GM12878 (cell line): Measurements from ENCODE around the gene ADK. TPM values are rescaled to one million over a fixed set of nuclear protein-coding genes. Genes with fewer than 3 reads are reported as not detected.

ENCODE experiments used
- ATAC-seq: fragments of 200-7000 bp; cut with Tn5 transposase; 3 replicates; pipeline ENCODE4 v1.9.1; 2020; ENCODE audit warnings: mild to moderate bottlenecking, moderate library complexity
- BruUV-seq: library from RNA; stranded (reverse); fragments of 400-500 nt; replicated peaks from 2 replicates; lab custom pipeline; 2021; lab: Mats Ljungman, UMichigan
- CTCF ChIA-PET: fragments of 300-600 bp; sonication (Branson Sonifier 250); formaldehyde crosslinking; extraction: SDS; loops from one replicate; lab custom pipeline; 2021; ENCODE audit warnings: inconsistent platforms; lab: Yijun Ruan, JAX
- POLR2A ChIA-PET: fragments of 350-600 bp; formaldehyde crosslinking; extraction: SDS; loops from one replicate; lab custom pipeline; 2021; ENCODE audit warnings: inconsistent platforms; lab: Charles Lee
- RAD21 ChIA-PET: fragments of 300-600 bp; sonication (Branson Sonifier 250); formaldehyde crosslinking; loops from one replicate; lab custom pipeline; 2023; ENCODE audit warnings: antibody characterized with exemption; ENCODE audit not compliant: unreplicated experiment; lab: Charles Lee
- SMC1A ChIA-PET: fragments of 300-600 bp; sonication (Branson Sonifier 250); formaldehyde crosslinking; loops from one replicate; lab custom pipeline; 2023; ENCODE audit not compliant: unreplicated experiment, uncharacterized antibody; lab: Charles Lee
- DNase-seq: peaks from one replicate; pipeline ENCODE4 v3.0.0-alpha.2; 2011; ENCODE audit warnings: low read depth, low spot score
- FAIRE-seq: peaks from 3 replicates; lab custom pipeline; 2011; peaks lifted over from hg19 to GRCh38; lab: Jason Lieb, UNC
- H2AFZ ChIP-seq: 2 replicates; pipeline ENCODE4 v1.6.0; 2011; ENCODE audit warnings: low read depth, low read length, control low read depth; ENCODE audit not compliant: control insufficient read depth
- H3K27ac ChIP-seq: 2 replicates; pipeline ENCODE4 v1.5.1; 2011; ENCODE audit warnings: control low read depth; ENCODE audit not compliant: control insufficient read depth, insufficient read depth
- H3K27me3 ChIP-seq, 2 experiments: replicated peaks in 1 of 2; 2 replicates each; pipeline versions ENCODE4 v1.6.0 to v1.6.1; 2011; ENCODE audit warnings: low read length in 1 of 2; ENCODE audit not compliant: control insufficient read depth in 2 of 2, insufficient read depth in 2 of 2
- H3K36me3 ChIP-seq, 2 experiments: 2 replicates each; pipeline ENCODE4 v1.5.1; 2011; ENCODE audit warnings: low read length in 1 of 2; ENCODE audit not compliant: control insufficient read depth in 2 of 2, insufficient read depth in 2 of 2
- H3K4me1 ChIP-seq: 2 replicates; pipeline ENCODE4 v1.6.1; 2011; ENCODE audit warnings: mild to moderate bottlenecking, low read length, moderate library complexity, mixed read lengths; ENCODE audit not compliant: control insufficient read depth, insufficient read depth
- H3K4me2 ChIP-seq: 2 replicates; pipeline ENCODE4 v1.6.0; 2011; ENCODE audit warnings: control low read depth; ENCODE audit not compliant: control insufficient read depth, insufficient read depth
- H3K4me3 ChIP-seq: fragments of 200-600 bp; sonication (generic); 2 replicates; pipeline ENCODE4 v1.5.1; 2016
- H3K79me2 ChIP-seq: 2 replicates; pipeline ENCODE4 v1.6.0; 2011; ENCODE audit warnings: low read length; ENCODE audit not compliant: control insufficient read depth, insufficient read depth
- H3K9ac ChIP-seq: 2 replicates; pipeline ENCODE4 v1.8.0; 2011; ENCODE audit warnings: low read length, control low read depth, mixed read lengths; ENCODE audit not compliant: control insufficient read depth, insufficient read depth
- H3K9me3 ChIP-seq: replicated peaks from 3 replicates; pipeline ENCODE4 v1.5.1; 2011; ENCODE audit warnings: mild to moderate bottlenecking, low read length; ENCODE audit not compliant: control insufficient read depth, insufficient read depth
- H4K20me1 ChIP-seq: 2 replicates; pipeline ENCODE4 v1.6.0; 2011; ENCODE audit not compliant: control insufficient read depth, insufficient read depth
- BMI1 ChIP-seq: fragments of 450-650 bp; IDR thresholded peaks from 2 replicates; pipeline ENCODE4 v1.6.1; 2016; ENCODE audit warnings: mild to moderate bottlenecking, moderate library complexity, borderline replicate concordance
- BRCA1 ChIP-seq: IDR thresholded peaks from 2 replicates; pipeline ENCODE4 v1.6.1; 2011; ENCODE audit warnings: low read depth, low read length, improper control_type of control experiment
- HCFC1 ChIP-seq: fragments of 150-350 bp; IDR thresholded peaks from 2 replicates; pipeline ENCODE4 v1.6.1; 2014; ENCODE audit warnings: low read length
- HDAC2 ChIP-seq: fragments of 200-600 bp; sonication (generic); IDR thresholded peaks from 2 replicates; pipeline ENCODE4 v1.6.1; 2017
- HDGF ChIP-seq: fragments of 450-650 bp; IDR thresholded peaks from 2 replicates; pipeline ENCODE4 v1.6.1; 2016; ENCODE audit warnings: antibody characterized with exemption
- IKZF1 ChIP-seq: fragments of 450-650 bp; conservative IDR thresholded peaks from 2 replicates; pipeline ENCODE4 v1.6.1; 2017; ENCODE audit warnings: antibody characterized with exemption, mild to moderate bottlenecking
- MTA3 ChIP-seq: IDR thresholded peaks from 2 replicates; pipeline ENCODE4 v1.6.1; 2012; ENCODE audit warnings: low read length, inconsistent platforms, borderline replicate concordance
- NR2C1 ChIP-seq: fragments of 450-650 bp; IDR thresholded peaks from 2 replicates; pipeline ENCODE4 v1.6.1; 2017; ENCODE audit warnings: antibody characterized with exemption, mild to moderate bottlenecking, moderate library complexity
- PAX8 ChIP-seq: fragments of 450-650 bp; IDR thresholded peaks from 2 replicates; pipeline ENCODE4 v1.6.1; 2017; ENCODE audit warnings: mild to moderate bottlenecking, moderate library complexity
- RAD21 ChIP-seq: IDR thresholded peaks from 2 replicates; pipeline ENCODE4 v1.6.1; 2011; ENCODE audit warnings: mild to moderate bottlenecking, low read depth, low read length, moderate library complexity; ENCODE audit not compliant: insufficient read depth
- SMARCA5 ChIP-seq: fragments of 450-650 bp; IDR thresholded peaks from 2 replicates; pipeline ENCODE4 v1.6.1; 2017; ENCODE audit warnings: mild to moderate bottlenecking
- TBL1XR1 ChIP-seq: IDR thresholded peaks from 2 replicates; pipeline ENCODE4 v1.6.1; 2012; ENCODE audit warnings: low read depth, low read length, improper control_type of control experiment
- TCF3 ChIP-seq: IDR thresholded peaks from 2 replicates; pipeline ENCODE4 v1.6.1; 2012; ENCODE audit warnings: low read depth, mild to moderate bottlenecking, low read length, borderline replicate concordance; ENCODE audit not compliant: insufficient read depth
- YBX1 ChIP-seq: fragments of 450-650 bp; IDR thresholded peaks from 2 replicates; pipeline ENCODE4 v1.6.1; 2016; ENCODE audit warnings: antibody characterized with exemption
- ZNF217 ChIP-seq: fragments of 450-650 bp; IDR thresholded peaks from 2 replicates; pipeline ENCODE4 v1.6.1; 2017; ENCODE audit warnings: antibody characterized with exemption, mild to moderate bottlenecking
- WGBS: methylation state at CpG from one replicate; pipeline ENCODE4 v1.1.6; 2016; ENCODE audit warnings: low lambda C conversion rate; ENCODE audit not compliant: insufficient replicate concordance, insufficient coverage; ENCODE audit errors: missing lambda C conversion rate; 5-methylcytosine and 5-hydroxymethylcytosine counted together
- in situ Hi-C: fragments of 300-500 bp; cut with MboI; formaldehyde crosslinking; loops from 9 replicates; pipeline ENCODE4 v1.14.3; 2018; ENCODE audit warnings: mixed read lengths
- intact Hi-C: fragments of 100-400 bp; cut with micrococcal nuclease; formaldehyde crosslinking; loops from one replicate; pipeline ENCODE4 v1.14.2; 2022; ENCODE audit not compliant: unreplicated experiment
- polyA plus RNA-seq, 11 experiments: library from polyadenylated mRNA; depleted of rRNA in 4 of 11; unstranded in 6 of 11; stranded (reverse) in 5 of 11; fragments of >200 nt; fragmentation: Nextera tagmentation in 4 of 11; fragmentation: Illumina TruSeq in 1 of 11; extraction: Ambion mirVana in 4 of 11; extraction: Trizol in 1 of 11; gene quantifications; 1 replicate in 1 of 11; 2 replicates in 10 of 11; pipeline versions ENCODE4 v1.2.1 to v1.2.3, GENCODE V29; 2011 to 2016; ENCODE audit warnings: inconsistent platforms in 2 of 11, missing spikeins in 2 of 11, low read depth in 1 of 11
- total RNA-seq, 4 experiments: library from RNA; depleted of rRNA in 3 of 4; stranded (reverse); fragments of >200 nt in 3 of 4; fragmentation: Illumina TruSeq in 1 of 4; extraction: Trizol in 1 of 4; gene quantifications; 2 replicates each; pipeline versions ENCODE4 v1.2.1 to v1.2.3, GENCODE V29; 2013 to 2021
- TF ChIP-seq, protein P1 (sequence below): IDR thresholded peaks from 2 replicates; pipeline ENCODE4 v1.6.1; 2012; ENCODE audit warnings: mild to moderate bottlenecking, low read depth, low read length
- TF ChIP-seq, protein P2 (sequence below): IDR thresholded peaks from 2 replicates; pipeline ENCODE4 v1.6.1; 2011; ENCODE audit warnings: low read depth, mild to moderate bottlenecking, low read length, moderate library complexity, borderline replicate concordance; ENCODE audit errors: extremely low read depth

The ADK gene
- total and polyA plus RNA-seq, 10 of the 15 experiments (the other 5 are each of a cell fraction or from before 2014, with no cell fraction given): 42.0 to 151 (median 81.6) TPM

DNA sequence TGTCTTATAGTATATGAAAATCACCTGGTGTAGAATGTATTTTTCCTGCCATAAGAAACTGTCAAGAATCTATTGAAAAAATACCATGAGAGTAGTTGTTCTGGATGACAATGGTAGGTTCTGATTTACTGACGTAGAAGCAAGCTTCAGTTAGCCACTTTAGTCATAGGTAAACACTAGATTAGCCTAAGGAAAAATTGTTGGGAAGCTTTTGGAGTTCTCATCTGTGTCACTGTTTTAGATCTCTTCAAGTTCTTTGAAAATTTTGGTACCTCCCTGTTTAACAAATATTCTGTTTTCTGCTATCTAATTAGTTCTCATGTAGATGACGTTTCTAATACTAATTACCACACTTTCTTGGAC is 131.8 kb downstream of the ADK start:
- ChIA-PET CTCF (interaction anchor here (0.5 to 0.6 kb wide), 3 partner anchors 395 to 928 kb away, joined by 3 read pairs; partner anchors contain the start of gene VDAC2), SMC1A (interaction anchor here (0.7 to 1.0 kb wide), 2 partner anchors 15 to 278 kb away, joined by 3 read pairs; no protein-coding TSS in a partner anchor), POLR2A (interaction anchor here (0.7 kb wide), 1 partner anchor 17 kb away, joined by 3 read pairs; no protein-coding TSS in a partner anchor), RAD21 (no interaction called here)
- WGBS: 96% methylated on average over 2 of the region's 2 CpGs
- no peaks in the 10 kb centered on the region; a peak in 1 of 4 replicates for H3K36me3 ChIP-seq
- in situ Hi-C loops: no loop called here
- no peak overlapping the region for H2AFZ ChIP-seq
- intact Hi-C loops: no loop called here
- no peak overlapping the region for H3K27ac ChIP-seq
- H3K9me3 ChIP-seq: peaks cover 9% of the 10 kb centered on the region
- H3K4me3 ChIP-seq: no peak overlapping the region
- DNase-seq: no peak
- no peak overlapping the region for H3K4me2 ChIP-seq
- no peak for FAIRE-seq
- TF ChIP-seq PAX8 (no peak), IKZF1 (no peak), HDGF (no peak), ZNF217 (no peak), HCFC1 (no peak), TBL1XR1 (no peak), SMARCA5 (no peak), BMI1 (no peak)
- H3K4me1 ChIP-seq: no peaks in the 10 kb centered on the region
- H4K20me1 ChIP-seq: no peaks in the 10 kb centered on the region
- H3K79me2 ChIP-seq: no peaks in the 10 kb centered on the region
- H3K27me3 ChIP-seq: no peaks in the 10 kb centered on the region
- no TSS peak for BruUV-seq
- no peak overlapping the region for H3K9ac ChIP-seq
- ATAC-seq: no peak

DNA sequence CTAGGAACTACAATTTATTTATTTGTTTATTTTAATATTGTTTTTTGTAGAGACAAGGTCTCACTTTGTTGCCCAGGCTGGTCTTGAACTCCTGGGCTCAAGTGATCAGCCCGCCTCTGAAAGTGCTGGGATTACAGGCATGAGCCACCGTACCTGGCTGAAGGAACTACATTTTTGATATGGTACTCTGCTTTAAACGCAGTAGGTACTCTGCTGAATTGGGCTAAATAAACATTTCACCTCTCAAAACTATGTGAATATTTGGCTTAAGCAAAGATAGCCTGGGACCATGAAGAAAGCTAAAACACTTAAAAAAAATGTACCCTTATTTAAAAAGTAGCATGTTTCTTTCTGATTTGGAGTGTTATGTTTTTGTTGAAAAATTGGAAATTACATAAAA is 138.2 kb downstream of the ADK start:
- H3K27ac ChIP-seq: no peak overlapping the region
- no peaks in the 10 kb centered on the region for H3K4me1 ChIP-seq
- no peaks in the 10 kb centered on the region for H4K20me1 ChIP-seq
- H3K4me3 ChIP-seq: no peak overlapping the region
- in situ Hi-C loops: no loop called here
- no peak overlapping the region for H3K4me2 ChIP-seq
- CTCF ChIA-PET: interaction anchor here (0.6 to 1.1 kb wide), 2 partner anchors 8 to 331 kb away, joined by 3 to 4 read pairs; no protein-coding TSS in a partner anchor
- peaks cover 9% of the 10 kb centered on the region; the same call in 2 of the 3 replicates for H3K9me3 ChIP-seq
- no TSS peak for BruUV-seq
- H3K79me2 ChIP-seq: no peaks in the 10 kb centered on the region; the same call in 1 of the 2 replicates
- FAIRE-seq: no peak
- no peak for ATAC-seq
- POLR2A ChIA-PET: interaction anchor here (0.7 kb wide), 1 partner anchor 115 kb away, joined by 3 read pairs; no protein-coding TSS in a partner anchor
- H3K9ac ChIP-seq: no peak overlapping the region
- H3K36me3 ChIP-seq: no peaks in the 10 kb centered on the region; a peak in 1 of 4 replicates
- H3K27me3 ChIP-seq: no peaks in the 10 kb centered on the region
- 98% methylated on average over 3 of the region's 3 CpGs for WGBS
- intact Hi-C loops: no loop called here
- no peak overlapping the region for H2AFZ ChIP-seq
- SMC1A ChIA-PET: interaction anchor here (1.4 to 2.9 kb wide), 2 partner anchors 11 to 45 kb away, joined by 4 to 12 read pairs; no protein-coding TSS in a partner anchor
- RAD21 ChIA-PET: no interaction called here
- no peak for DNase-seq
- TF ChIP-seq TCF3: no peak
- TF ChIP-seq YBX1: no peak
- TF ChIP-seq HDAC2: no peak
- no peak for TF ChIP-seq RAD21
- TF ChIP-seq MTA3: no peak
- TF ChIP-seq, protein P1, sequence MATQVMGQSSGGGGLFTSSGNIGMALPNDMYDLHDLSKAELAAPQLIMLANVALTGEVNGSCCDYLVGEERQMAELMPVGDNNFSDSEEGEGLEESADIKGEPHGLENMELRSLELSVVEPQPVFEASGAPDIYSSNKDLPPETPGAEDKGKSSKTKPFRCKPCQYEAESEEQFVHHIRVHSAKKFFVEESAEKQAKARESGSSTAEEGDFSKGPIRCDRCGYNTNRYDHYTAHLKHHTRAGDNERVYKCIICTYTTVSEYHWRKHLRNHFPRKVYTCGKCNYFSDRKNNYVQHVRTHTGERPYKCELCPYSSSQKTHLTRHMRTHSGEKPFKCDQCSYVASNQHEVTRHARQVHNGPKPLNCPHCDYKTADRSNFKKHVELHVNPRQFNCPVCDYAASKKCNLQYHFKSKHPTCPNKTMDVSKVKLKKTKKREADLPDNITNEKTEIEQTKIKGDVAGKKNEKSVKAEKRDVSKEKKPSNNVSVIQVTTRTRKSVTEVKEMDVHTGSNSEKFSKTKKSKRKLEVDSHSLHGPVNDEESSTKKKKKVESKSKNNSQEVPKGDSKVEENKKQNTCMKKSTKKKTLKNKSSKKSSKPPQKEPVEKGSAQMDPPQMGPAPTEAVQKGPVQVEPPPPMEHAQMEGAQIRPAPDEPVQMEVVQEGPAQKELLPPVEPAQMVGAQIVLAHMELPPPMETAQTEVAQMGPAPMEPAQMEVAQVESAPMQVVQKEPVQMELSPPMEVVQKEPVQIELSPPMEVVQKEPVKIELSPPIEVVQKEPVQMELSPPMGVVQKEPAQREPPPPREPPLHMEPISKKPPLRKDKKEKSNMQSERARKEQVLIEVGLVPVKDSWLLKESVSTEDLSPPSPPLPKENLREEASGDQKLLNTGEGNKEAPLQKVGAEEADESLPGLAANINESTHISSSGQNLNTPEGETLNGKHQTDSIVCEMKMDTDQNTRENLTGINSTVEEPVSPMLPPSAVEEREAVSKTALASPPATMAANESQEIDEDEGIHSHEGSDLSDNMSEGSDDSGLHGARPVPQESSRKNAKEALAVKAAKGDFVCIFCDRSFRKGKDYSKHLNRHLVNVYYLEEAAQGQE: no peak
- TF ChIP-seq, protein P2, sequence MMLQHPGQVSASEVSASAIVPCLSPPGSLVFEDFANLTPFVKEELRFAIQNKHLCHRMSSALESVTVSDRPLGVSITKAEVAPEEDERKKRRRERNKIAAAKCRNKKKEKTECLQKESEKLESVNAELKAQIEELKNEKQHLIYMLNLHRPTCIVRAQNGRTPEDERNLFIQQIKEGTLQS: no peak
- TF ChIP-seq BRCA1: no peak
- no peak for TF ChIP-seq NR2C1
